GM21360 (cell line): Measurements from ENCODE around the gene RAB37.

ENCODE experiments used
- ATAC-seq: cut with Tn5 transposase; IDR thresholded peaks from one replicate; pipeline ENCODE4 v1.9.1; 2021; ENCODE audit warnings: mild to moderate bottlenecking, moderate library complexity; ENCODE audit not compliant: unreplicated experiment

RAB37 gene

GRCh38 chr17:74760404-74761105 lies 23.5 kb downstream of the RAB37 start:
- ATAC-seq: no peak

- no peak for ATAC-seq
Observed at GRCh38 chr17:74761419-74761818, 24.4 kb downstream of the RAB37 start.

- no peak for ATAC-seq
Observed at GRCh38 chr17:74761931-74762330, 24.9 kb downstream of the RAB37 start.

GRCh38 chr17:74763565-74764387 lies 26.7 kb downstream of the RAB37 start:
- no peak for ATAC-seq

GRCh38 chr17:74764751-74765286 lies 27.8 kb downstream of the RAB37 start:
- no peak for ATAC-seq

DNA sequence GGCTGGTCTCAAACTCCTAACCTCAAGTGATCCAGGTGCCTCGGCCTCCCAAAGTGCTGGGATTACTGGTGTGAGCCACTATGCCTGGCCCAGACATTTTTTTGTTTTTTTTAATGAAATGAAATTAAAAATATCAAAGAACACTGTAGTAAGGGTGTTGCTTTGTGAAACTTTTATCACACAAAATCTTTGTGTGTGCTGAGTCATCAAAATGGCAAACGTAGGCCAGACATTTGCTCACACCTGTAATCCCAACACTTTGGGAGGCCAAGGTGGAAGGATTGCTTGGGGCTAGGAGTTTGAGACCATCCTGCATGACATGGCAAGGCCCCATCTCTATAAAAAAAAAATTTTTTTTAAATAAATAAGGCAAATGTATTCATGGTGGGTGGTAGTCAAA lies 29.4 kb downstream of the RAB37 start:
- ATAC-seq: no peak

GRCh38 chr17:74767111-74767516 lies 30.1 kb downstream of the RAB37 start:
- ATAC-seq: no peak

DNA sequence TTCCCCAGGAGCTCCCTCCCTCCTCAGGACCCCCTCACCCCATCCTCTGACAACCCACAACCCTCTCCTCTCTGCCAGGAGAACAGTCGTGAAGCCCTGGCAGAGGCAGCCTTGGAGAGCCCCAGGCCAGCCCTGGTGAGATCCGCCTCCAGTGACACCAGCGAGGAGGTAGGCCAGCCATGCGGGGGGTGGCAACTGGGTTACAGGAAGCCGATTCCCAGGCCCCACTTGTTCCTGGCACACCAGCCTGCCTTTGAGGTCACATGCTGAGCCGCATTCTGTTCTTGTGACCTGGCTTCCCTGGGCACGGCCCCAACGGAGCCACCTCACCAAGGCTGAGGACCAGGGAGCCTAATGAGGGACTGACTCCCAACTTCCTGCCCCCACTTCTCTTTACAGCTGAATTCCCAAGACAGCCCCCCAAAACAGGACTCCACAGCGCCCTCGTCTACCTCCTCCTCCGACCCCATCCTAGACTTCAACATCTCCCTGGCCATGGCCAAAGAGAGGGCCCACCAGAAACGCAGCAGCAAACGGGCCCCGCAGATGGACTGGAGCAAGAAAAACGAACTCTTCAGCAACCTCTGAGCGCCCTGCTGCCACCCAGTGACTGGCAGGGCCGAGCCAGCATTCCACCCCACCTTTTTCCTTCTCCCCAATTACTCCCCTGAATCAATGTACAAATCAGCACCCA lies 31.2 kb downstream of the RAB37 start:
- no peak for ATAC-seq

- no peak for ATAC-seq
Observed at GRCh38 chr17:74768763-74769114, 31.7 kb downstream of the RAB37 start.

DNA sequence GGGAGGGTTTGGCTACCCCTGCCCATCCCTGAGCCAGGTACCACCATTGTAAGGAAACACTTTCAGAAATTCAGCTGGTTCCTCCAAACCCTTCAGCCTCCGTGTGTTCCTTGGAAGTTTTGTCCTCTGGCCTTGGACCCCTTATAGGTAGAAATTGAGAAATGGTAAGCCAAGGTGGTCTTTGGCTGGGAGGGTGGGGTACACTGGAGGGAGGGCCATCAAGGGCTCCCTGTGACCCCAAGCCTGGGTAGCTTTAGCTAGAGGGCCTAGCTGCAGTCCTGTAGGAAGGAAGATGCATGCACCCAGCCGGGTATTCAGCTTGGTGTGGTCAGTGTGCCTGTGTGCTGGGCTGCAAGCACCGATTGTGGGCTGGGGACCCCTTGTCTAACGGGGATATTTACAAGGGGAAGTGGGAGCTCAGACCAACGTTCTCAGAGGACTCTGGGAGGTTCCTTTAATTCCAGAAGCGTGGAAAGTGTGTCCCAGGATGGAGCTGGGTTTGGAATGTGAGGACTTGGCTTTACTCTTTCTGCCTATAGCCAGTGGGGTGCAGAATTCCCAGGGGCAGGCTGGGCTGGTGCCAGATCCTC lies 32.3 kb downstream of the RAB37 start:
- ATAC-seq: no peak

DNA sequence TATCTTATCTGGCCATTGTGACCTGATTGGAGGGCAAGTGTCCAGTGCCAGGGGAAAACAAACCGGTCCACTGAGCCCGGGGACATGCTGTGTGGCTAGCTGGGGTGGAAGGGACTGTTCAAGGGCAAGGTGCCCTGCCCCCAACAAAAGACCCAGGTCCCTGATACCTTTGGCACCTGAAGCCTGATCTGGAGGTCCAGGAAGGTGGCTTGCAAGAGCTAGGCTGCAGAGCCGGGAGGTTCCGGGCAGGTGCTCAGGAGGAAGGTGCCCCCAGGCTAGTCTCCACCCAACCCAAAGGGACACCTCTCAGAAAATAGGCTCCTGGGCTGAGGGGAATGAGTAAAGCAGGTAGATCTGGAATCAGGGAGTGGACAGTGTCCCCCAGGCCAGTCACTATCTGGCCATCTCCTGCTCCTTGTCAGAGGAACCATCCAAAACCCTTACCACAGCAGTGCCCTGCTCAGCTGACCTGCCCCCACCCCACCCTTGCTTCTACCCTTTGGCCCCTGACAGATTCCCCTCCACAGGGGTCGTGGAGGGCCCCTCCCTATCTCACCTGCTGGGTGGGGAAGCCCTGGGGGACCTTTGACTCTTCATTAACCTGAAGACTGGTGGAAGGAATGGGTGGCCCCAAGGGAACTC lies 32.9 kb downstream of the RAB37 start:
- no peak for ATAC-seq

DNA sequence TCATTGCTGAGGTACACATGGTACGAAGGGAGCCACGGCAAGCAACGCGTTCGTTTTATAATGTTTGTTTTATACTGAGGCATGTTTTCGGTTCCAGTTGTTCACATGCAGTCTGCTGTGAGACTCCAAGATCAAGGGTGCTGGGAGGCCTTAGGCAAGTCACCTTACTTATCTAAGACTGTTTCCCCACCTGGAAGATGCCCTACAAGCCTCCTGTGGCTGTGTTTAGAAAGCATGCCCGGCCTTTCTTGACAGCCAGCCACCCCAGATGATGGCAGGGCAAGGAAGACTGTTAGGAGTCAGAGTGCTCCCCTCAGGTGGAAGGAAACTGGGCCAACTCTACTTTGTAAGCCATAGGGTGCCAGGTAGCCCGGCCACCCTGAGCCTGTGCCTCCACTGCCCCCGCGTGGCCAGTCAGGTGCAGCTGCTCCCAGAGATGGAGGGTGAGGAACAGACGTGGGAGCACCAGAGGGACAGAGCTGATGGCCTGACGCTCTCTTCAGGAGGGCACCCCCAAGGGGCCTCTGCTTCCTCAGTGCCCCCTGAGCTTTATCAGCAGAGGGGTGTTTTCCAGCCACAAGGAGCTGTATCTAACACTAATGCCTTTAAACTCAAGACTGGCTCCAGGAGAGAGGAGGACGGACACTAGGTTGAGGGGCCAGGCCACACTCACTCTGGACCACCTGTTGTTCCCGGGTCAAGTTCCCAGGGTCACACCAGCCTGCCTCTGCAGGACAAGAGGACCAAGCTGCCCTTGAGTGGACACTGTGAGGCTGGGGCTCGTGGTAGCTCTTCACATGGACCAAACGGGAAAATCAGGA lies 33.7 kb downstream of the RAB37 start:
- ATAC-seq: no peak

GRCh38 chr17:74771319-74771914 lies 34.4 kb downstream of the RAB37 start:
- no peak for ATAC-seq

DNA sequence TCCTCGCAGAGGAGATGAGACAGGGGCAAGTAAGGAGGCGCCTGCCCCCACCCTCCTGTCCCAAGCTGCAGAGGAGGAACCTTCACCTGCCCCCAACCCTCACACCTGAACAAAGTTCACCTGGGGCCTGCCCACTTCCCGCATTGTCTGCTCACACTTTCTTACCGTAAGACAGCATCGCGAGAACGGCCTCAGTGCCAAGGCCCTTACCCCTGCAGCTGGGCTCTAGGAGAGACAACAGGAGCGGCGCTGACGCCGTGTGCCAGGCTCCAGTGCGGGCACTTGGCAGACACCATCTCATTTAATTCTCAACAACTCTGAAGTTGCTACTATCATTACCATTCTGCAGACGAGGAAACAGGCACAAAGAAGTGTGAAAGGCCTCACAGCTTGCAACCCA lies 35.0 kb downstream of the RAB37 start:
- no peak for ATAC-seq

GRCh38 chr17:74773414-74773813 lies 36.4 kb downstream of the RAB37 start:
- ATAC-seq: no peak

- no peak for ATAC-seq
Observed at GRCh38 chr17:74773871-74774286, 36.8 kb downstream of the RAB37 start.

DNA sequence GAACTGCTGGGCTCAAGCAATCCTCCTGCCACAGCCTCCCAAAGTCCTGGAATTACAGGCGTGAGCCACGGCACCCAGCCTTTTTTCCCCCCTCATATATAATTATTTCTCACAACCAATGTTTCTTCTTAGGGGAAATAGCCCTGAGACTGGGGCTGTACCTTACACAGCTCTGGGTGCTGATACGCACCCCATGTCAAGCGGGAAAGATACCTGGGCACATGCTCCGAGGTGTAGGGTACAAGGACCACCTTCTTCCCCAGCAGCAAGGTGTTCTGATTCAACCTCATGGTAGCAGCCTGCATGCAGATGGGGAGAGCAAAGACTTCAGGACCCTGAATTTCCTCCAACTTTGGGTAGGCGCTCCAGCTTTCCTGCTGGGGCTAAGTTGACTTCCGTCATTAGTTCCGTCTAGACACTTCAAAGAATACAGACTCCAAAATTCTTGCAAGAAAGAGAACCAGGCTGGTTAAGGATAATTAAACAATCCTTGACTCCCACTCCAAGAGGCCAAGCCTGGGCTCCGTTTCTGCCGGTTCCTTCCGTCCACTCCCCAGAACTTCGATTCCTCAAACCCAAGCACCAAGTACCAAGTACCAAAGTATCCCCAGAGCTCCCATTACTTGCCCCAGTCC lies 38.5 kb downstream of the RAB37 start:
- ATAC-seq: no peak

- peak; percentile 72 for ATAC-seq
Observed at GRCh38 chr17:74776044-74776962, 39.2 kb downstream of the RAB37 start, which contains the start of gene NAT9. Gene NAT9 (minus strand): TSS chr17:74776345. CDS start chr17:74775698, 647 bp downstream.
